Fibroblast of peridontal ligament (primary cell): ENCODE measurements around the gene ODAD2.
"Not testable (repeated sequence)": the region's sequence is repeated elsewhere in the genome, so short reads cannot be mapped to it uniquely, and the experiment has no call there.

Experiments
- DNase-seq: peaks from one replicate; pipeline ENCODE4 v3.0.0-alpha.2; 2010; ENCODE audit errors: extremely low read depth

Gene ODAD2, protein sequence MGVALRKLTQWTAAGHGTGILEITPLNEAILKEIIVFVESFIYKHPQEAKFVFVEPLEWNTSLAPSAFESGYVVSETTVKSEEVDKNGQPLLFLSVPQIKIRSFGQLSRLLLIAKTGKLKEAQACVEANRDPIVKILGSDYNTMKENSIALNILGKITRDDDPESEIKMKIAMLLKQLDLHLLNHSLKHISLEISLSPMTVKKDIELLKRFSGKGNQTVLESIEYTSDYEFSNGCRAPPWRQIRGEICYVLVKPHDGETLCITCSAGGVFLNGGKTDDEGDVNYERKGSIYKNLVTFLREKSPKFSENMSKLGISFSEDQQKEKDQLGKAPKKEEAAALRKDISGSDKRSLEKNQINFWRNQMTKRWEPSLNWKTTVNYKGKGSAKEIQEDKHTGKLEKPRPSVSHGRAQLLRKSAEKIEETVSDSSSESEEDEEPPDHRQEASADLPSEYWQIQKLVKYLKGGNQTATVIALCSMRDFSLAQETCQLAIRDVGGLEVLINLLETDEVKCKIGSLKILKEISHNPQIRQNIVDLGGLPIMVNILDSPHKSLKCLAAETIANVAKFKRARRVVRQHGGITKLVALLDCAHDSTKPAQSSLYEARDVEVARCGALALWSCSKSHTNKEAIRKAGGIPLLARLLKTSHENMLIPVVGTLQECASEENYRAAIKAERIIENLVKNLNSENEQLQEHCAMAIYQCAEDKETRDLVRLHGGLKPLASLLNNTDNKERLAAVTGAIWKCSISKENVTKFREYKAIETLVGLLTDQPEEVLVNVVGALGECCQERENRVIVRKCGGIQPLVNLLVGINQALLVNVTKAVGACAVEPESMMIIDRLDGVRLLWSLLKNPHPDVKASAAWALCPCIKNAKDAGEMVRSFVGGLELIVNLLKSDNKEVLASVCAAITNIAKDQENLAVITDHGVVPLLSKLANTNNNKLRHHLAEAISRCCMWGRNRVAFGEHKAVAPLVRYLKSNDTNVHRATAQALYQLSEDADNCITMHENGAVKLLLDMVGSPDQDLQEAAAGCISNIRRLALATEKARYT

DNA sequence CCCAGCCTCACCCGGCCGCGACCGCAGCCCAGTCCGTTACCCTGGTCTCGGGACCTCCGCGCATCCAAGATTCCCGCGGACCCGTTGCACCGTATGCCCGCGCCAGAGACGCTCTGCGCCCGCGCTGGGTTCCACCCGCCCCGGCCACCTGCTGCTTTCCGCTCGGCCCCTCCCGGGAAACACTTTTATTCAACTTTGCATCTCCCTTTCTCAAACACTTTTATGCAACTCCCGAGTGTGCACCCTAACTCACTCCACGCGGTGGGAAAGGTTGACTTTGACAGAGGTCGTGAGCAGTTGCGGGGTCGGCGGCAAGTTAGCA lies at the start of gene ODAD2:
TSS of gene ODAD2 (minus strand) at position 126 of the 322 bp plus-strand sequence. CDS start 3,937 bp downstream, outside the sequence.
- peak; percentile 3 for DNase-seq

DNA sequence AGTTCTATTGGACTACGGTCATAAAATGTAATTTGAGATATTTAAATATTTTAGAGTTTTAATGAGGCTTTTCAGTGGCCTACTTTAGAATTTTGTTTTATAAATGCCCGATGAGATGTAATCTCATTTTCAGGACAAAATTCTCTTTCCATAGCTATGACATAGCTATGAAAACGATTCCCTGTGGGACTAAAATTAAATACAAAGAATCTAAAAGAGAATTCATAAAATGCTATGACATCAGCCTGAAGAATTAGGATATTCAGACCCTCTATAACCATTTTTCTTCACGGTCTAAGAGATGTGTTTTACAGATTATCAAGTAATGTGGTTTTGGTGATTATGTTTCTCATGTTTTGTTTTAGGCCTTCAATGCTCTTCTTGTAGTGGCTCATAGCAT lies 48.2 kb upstream of the ODAD2 start:
- peak; percentile 30 for DNase-seq

DNA sequence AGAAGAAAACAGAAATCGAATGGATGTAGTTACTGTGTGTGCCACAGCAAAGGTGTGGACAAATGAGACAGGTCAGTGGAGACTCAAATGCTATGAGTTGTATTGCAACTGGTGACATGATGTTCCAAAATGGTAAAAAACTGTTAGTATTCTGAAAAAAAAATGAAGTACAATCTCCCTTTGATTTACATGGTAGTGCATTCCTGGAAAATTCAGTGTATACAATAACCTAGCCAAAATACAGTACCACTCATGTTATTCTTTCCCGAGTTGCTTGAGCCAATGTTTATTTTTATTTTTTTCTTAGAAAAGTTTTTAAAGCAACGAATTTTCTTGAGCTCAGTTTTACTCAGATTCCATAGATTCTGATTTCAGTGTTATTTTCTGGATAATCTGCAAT lies 47.7 kb upstream of the ODAD2 start:
- peak; percentile 57 for DNase-seq

DNA sequence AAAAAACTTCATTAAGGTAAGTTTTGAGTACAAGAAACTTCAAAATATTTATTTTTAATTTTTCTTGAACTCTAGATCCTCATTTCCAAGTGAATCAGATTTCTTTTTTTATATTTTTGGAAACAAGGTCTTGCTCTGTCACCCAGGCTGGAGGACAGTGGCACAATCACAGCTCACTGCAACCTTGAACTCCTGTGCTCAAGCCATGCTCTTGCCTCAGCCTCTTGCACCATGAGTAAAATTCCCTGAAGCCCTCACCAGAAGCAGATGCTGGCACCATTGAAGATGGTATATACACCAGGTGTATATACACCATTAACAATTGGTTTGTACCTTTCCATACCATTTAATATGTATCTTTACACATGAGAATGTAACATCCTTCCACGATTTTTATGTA lies 45.1 kb upstream of the ODAD2 start:
- no peak for DNase-seq

DNA sequence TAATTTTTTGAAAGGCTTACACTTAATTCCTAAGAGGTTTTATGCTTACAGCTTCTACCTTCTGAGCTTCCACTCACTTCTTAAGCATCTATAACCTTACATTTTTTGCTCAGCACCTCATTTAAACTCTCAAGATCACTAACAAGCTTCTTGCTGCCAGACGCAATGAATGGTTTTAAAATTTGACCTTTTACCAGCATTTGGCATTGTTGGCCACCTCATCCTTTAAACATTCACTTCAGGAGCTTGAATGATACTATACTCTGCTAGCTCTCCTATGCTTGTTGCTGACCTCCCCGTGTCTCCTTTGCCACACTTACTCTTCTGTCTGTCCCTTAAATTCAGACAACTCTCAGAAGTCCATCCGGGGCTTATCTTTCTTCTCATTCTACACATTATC lies 37.7 kb upstream of the ODAD2 start:
- DNase-seq, result peak; percentile 25

DNA sequence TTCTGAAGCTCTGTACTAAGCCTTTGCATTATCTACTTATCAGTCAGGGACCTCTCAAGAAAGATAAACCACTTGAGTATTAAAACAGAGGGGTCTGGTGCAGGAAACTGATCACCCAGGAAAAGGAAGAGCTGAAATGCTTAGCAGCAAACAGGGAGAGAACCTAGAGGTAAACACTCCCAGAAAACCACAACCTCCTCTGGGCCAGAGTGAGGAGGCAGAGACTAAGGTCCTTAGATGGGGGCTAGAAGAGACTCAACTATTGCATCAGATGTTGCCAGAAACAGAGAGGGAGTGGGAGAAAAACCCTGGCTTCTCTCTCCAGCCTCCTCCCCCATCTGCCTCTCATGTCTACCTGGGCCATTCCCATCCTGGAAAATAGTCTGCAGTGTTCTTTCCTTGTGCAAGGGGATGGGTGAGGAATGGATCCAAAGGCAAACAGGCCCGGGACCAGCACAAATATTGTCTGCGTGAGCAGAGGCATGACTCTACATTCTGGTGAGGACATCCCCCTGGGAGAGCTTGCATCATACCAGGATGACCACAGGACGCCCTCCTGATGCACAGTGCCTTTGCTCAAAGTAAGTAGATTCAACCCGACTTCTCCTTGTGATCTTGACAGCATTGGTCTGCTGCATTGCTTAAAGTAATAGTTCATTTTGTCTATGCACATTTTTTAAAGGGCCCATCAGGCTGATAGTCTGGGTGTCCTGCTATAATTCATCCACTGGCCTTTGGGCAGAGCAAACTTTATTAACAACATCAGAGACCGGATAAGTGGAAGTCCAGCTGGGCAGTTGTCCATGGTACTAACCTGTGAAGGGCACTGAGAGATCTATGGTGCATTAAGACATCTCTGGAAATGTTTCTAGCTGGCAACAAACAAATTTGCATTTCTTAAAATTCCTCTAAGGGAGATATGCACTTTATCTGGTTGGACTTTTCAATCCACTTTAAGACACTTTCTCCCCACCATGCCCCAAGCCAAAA lies 22.4 kb upstream of the ODAD2 start:
- DNase-seq, result peak; percentile 5

DNA sequence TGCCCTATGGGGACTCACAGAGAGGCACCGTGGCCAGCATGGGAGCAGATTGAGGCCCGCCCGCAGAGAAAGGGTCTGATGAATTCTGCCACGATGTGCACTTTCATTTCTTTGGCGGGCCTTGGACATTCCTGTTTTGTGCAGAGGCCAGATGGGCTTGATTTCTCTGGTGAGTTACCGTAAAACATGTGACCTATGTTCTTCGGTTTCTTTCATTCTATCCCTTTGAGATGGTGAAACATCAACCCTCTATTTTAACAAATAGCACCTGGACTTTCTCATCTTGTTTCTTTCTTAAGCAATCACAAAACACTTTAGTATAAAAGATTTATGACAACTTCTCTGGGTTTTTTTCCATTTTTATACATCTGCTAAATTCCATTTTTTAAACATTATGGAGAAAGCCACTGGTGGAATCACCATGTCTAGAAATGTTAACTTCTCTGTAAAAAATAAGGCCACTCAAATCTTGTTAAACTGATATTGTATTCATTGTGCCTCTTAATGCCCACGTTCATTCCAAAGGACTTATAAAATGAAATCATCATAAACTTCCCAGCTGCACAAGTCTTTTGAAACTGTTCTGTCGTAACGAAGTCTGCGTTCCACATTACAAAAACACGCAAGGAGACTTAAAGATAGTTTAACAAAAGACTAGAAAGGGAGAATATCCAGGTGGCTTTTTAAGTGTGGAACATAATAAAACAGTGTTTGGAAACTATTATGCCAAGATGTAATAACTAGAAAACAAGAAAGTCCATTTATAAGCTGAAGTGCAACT lies 21.4 kb upstream of the ODAD2 start:
- no peak for DNase-seq

DNA sequence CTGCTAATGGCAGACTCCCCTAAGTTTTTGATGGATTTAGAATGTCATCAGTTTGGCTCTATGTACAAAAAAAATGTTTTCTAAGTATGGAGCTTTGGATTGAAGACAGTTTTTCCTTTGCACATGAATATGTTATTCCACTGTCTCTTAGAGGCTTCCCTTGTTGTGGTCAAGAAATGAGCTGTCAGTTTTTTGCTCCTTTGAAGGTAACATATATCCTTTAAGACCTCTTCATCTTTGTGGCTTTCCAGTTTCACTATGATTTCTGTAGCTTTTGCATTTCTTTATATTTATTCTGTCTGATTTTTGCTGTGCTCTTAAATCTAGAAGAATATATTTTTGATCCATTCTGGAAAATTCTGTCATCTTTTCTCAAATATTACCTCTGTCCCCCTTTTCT lies 15.8 kb upstream of the ODAD2 start:
- DNase-seq, result no peak

DNA sequence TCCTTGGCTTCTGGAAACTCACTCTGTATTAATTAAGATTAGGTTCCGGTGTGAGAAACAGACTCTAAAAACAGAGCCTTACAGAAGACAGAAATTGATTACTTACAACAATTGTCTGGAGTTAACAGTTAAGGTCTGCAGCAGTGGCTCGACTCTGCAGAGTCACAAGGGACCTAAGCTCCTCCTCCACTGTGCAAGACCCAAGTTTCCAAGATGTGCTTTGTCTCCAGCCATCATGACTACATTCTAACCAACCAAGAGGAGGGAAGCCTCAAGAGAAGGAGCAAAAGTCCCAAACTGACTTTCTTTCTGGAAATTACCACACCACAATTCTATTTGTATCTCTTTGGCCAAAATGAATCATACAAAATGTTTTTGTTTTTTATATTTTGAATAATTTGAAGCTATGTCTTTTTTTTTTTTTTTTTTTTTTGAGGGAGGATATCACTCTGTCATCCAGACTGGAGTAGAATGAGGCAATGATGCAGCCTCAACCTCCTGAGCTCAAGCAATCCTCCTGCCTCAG lies 14.2 kb upstream of the ODAD2 start:
- peak; percentile 2 for DNase-seq

DNA sequence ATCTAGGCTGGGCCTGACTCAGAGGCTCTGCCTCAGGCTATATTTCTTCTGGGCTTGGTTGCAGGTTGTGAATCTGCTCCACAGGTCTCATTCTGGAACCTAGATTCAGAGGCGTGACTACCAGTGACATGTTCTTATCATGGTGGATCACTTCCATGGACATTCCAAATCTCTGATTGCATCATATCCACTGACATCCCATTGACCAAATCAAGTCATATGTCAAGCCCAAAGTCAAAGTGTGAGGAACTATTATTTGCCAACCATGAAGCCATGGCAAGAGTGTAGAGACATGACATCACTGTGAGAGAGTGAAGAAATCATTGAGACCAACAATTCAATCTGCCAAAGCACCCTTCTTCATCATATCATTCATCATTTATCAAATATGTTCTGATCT lies 11.9 kb upstream of the ODAD2 start:
- DNase-seq, result no peak

DNA sequence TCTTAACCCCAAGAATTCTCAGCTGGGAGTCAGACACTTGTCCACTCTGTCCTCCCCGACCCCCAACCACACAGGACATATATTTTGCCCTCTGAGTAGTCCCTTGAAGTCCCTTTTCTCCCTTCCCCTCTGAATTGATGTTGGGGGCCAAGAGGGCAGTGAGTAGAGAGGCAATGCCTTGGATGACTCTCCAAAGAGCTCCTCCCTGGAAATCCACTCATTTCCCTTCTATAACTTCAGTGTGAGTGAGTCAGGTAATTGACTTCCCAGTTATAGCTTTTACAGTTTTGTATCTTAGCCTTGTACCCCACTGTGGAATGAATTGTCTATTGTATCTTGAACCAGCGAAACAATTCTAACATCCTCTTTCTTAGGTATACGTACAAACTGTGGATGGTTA lies 9.2 kb upstream of the ODAD2 start:
- DNase-seq, result no peak

DNA sequence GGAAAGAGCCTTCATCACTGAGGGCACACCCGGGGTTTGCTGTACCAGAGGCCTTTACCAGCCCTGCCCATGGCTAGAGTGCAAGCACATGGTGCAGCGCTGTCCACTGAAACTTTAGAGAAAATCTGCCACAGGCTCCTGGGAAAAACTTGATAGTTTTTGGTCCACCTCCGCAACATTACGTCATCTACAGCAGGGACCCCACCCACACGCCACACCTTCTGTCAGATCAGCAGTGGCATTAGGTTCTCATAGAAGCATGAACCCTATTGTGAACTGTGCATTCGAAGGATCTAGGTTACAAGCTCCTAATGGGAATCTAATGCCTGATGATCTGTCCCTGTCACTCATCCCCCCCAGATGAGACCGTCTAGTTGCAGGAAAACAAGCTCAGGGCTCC lies 2.5 kb upstream of the ODAD2 start:
- no peak for DNase-seq

DNA sequence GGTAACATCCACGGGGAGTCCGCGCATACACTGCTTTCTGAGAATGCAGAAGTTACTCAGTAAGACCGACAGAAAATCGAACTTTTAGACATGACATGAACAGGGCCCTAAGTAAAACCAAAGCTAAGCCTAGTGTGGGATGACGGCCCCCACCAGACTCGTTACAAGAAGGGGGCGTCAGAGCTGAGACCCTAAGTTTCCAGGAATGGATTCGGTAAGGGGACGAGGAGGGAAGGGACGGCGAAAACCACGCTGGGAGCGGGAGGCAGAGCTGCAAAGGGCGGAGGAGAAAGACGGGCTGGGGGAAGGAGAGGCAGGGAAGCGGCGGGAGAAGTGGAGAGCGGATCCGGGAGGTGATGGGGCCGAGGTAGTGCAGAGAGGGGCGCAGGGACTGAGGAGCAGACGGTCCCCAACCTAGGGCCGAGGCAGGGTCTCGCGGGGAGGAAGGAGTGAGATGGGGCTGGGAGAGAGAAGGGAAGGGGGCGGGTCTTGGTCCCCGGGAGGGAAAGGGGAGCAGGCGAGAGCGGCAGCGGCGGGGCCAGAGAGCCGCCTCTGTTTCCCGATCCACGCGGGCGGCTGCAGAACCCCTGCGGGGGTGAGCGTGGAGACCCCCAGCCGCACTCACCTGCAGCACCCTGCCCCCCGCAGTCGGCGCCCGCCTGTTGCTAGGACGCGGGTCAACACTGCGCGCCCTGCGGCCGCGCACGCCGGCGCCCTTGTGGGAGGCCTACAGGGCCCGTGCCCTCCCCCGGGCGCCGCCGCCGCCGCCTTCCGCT lies 513 bp downstream of the ODAD2 start:
- peak; percentile 51 for DNase-seq

DNA sequence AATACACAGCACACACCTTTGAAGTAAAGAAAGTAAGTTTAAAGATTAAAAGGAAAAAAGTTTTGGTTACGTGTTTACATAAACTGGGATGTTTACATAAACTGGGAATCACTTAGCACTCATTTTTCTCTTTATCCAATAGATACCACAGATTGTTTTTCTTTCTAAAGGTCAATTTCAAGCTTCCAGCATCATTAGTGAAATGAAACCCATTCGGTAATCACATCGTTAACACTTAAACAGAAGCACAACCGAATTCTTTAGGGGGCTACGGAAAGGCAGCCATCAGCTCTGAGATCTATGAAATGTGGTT lies 1.1 kb downstream of the ODAD2 start:
- no peak for DNase-seq

DNA sequence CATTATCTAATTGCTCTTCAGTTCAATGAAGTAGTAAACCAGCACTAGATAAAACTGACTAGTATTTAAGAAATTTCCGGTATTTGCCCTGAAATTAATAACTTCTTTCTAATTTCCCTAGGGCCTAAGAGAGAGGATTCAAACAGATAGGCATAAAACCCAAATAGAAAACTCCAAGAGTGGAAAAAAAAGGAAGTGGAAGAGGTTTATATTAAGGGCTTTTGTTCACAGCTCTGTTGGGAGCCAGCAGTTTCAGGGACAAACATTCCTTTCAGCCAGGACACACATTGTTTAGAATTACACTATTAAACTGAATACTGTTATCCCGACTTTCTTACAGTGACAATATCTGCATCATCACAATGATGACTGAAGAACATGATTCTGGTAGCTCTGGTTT lies 3.6 kb downstream of the ODAD2 start:
- no peak for DNase-seq

DNA sequence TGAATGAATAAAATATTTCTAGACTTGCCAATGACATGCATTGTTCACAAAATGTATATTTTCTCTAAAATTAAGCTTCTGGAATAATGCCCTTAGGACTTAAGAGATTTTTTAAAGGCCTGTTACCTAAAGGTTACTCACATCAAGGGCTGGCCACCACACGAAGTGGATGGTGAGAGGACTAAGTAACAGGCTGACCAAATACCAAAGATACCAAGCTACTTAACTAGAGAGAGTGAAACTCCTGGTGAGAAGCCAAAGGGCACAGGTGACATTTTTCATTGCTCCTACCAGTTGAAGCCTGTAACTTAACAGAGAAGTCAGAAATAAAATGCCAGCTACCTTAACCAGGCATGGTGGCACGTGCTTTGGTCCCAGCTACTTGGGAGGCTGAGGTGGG lies 9.5 kb downstream of the ODAD2 start:
- DNase-seq, result not testable (repeated sequence)

DNA sequence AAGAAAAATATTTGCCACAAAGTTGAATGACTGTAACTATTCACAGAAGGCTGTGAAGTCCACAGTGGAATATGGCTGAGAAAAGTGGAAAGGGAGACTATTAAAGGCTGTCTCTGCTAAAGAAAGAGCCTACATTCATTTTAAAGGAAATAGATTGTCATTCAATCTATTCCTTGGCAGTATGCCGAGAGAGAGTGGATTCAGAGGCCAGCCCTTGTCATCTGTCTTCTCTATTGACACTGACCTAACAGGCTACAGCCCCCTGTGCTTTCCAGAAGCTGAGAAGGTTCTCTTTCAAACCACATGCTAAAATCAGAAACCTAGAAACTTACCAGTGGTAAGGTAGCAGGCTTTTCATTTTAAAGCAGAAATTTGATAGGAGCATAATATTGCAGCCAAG lies 12.1 kb downstream of the ODAD2 start:
- no peak for DNase-seq

DNA sequence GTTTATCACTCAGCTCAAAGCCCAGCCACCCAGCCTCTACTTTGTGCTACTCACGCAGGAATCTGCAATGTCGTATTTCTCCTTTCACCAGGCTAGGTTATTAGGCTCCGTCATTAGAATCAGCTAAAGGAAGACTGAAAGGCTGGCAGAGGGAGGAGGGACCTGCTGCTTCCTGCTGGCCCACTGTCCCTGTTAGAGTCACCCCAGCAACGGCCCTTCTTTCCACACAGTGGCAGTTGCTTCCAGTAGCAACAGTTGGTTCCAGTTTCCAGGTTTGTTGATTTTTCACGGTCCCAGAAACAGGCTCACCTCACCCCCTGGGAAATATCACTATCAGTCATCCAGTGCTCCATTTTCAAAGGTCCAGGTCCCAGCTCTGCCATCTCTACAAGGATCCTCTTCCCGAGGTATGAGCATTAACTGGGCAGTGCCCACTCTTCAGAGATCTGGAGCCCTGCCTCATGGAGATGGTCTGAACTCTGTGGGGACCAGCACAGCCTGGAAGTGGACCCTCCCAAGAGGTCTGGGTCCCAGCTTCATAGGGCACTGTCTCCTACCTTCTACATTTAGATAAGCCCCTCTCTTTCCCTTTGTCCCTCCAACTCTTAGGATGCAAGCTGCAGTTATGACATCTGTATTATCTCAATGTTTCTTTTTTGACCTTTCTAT lies 15.9 kb downstream of the ODAD2 start:
- DNase-seq, result no peak

DNA sequence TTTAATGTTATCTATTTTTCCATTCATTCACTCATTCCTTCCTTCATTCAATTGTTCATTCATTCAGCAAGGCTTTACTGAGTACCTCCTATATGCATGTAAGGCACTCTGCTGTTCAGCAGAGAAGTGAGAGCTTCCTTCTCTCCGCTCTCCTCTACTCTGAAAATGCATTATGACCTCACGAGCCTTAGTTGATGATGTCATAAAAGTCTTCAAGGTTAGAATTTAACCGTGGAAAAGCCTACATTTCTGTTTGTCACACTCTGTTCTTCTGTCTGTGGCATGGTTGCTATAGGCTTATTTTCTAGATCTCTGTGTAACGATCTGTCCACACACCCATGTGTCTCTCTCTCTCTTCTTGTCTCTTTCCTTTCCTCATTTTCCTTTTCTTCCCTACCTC lies 17.1 kb downstream of the ODAD2 start:
- no peak for DNase-seq
